Subcutaneous abdominal adipose tissue (tissue), 5 donors: ENCODE measurements around the gene PCSK6.
"Not testable (repeated sequence)": the region's sequence is repeated elsewhere in the genome, so short reads cannot be mapped to it uniquely, and the experiment has no call there.

ENCODE experiments used
- H3K27ac ChIP-seq: one replicate; pipeline ENCODE4 v1.7.0; 2013; ENCODE audit warnings: low read depth, mild to moderate bottlenecking, inconsistent platforms, low read length, moderate library complexity
- H3K27me3 ChIP-seq, 5 donors: one replicate each; pipeline ENCODE4 v1.7.0; 2013; ENCODE audit warnings: low read length in 5 of 5, inconsistent platforms in 1 of 5; ENCODE audit not compliant: control insufficient read depth in 5 of 5, insufficient read depth in 4 of 5
- H3K36me3 ChIP-seq, 5 donors: one replicate each; pipeline ENCODE4 v1.7.0; 2013; ENCODE audit warnings: low read length in 5 of 5; ENCODE audit not compliant: control insufficient read depth in 5 of 5, insufficient read depth in 5 of 5
- H3K4me1 ChIP-seq, 5 donors: one replicate each; pipeline ENCODE4 v1.7.0; 2013; ENCODE audit warnings: low read length in 5 of 5, mild to moderate bottlenecking in 3 of 5, moderate library complexity in 1 of 5; ENCODE audit not compliant: control insufficient read depth in 5 of 5, insufficient read depth in 5 of 5
- H3K4me3 ChIP-seq, 5 donors: one replicate each; pipeline ENCODE4 v1.7.0; 2013; ENCODE audit warnings: low read length in 5 of 5, low read depth in 1 of 5
- H3K9ac ChIP-seq, 5 donors: one replicate each; pipeline ENCODE4 v1.7.0; 2013; ENCODE audit warnings: low read length in 5 of 5, mild to moderate bottlenecking in 4 of 5, moderate library complexity in 3 of 5
- H3K9me3 ChIP-seq, 5 donors: one replicate each; pipeline ENCODE4 v1.7.0; 2013; ENCODE audit warnings: low read length in 5 of 5; ENCODE audit not compliant: control insufficient read depth in 5 of 5
- donor health status: healthy.
- donor health status: healthy.
- donor health status: healthy.
- donor health status: healthy.
- donor health status: healthy.

PCSK6 gene

DNA sequence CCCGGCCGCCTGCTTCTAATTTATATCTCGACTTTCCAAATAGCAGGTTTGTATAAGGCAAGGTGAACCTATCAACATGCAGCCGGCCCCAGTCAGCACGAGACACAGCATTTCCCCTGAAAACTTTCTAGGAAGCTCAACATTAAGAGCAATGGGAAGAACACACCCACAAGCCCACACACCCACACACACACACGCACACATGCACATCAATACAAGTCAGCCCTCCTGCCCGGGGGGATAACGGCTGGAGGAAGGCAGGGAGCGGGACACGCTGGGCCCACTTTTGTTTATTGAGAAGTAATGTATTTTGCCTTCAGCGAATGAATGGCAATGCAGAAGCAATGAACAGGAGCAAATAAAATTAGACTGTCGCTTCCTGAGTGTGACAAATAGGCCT is 83.5 kb downstream of the PCSK6 start:
- H3K9me3 ChIP-seq = peaks cover 0 to 4% (median 0%) of the 10 kb centered on the region in 5 donors

DNA sequence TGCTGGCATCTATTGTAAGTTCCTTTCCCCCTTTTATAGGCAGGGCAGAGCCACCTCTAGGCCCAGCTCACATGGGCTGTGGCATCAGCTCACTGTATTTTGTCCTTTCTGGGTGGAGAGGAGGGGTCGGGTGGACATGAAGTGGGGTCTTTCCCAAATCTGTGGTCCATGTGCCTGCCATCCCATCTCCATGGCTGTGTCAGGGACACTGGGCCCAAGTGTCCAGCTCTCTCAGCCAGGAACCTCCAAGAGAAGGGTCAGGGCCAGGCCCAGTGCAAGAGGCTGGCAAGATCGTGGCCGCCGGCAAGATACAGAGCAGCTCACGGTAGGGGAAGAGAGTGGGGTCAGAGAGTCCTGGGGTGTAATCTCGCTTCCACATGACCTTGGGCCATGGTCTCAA is 85.3 kb downstream of the PCSK6 start:
- H3K27me3 ChIP-seq = peaks cover 0 to 4% (median 0%) of the 10 kb centered on the region in 5 donors
- H3K27ac ChIP-seq = no peak overlapping the region
- H3K4me1 ChIP-seq = no peaks in the 10 kb centered on the region
- no peak overlapping the region for H3K4me3 ChIP-seq
- peaks cover 0 to 4% (median 0%) of the 10 kb centered on the region in 5 donors for H3K9me3 ChIP-seq
- H3K36me3 ChIP-seq = no peaks in the 10 kb centered on the region
- no peak overlapping the region for H3K9ac ChIP-seq

More for the DNA sequence above, 83.5 kb downstream of the PCSK6 start:
- H3K27ac ChIP-seq = no peak overlapping the region
- no peaks in the 10 kb centered on the region for H3K27me3 ChIP-seq
- no peaks in the 10 kb centered on the region for H3K36me3 ChIP-seq
- H3K9ac ChIP-seq = no peak overlapping the region
- no peak overlapping the region for H3K4me3 ChIP-seq
- H3K4me1 ChIP-seq = no peaks in the 10 kb centered on the region

DNA sequence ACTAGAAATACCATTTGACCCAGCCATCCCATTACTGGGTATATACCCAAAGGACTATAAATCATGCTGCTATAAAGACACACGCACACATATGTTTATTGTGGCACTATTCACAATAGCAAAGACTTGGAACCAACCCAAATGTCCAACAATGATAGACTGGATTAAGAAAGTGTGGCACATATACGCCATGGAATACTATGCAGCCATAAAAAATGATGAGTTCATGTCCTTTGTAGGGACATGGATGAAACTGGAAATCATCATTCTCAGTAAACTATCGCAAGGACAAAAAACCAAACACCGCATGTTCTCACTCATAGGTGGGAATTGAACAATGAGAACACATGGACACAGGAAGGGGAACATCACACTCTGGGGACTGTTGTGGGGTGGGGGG is 86.6 kb downstream of the PCSK6 start:
- H3K36me3 ChIP-seq, H3K9ac ChIP-seq, H3K27me3 ChIP-seq, H3K27ac ChIP-seq, H3K4me1 ChIP-seq, H3K9me3 ChIP-seq, H3K4me3 ChIP-seq: not testable (repeated sequence)

DNA sequence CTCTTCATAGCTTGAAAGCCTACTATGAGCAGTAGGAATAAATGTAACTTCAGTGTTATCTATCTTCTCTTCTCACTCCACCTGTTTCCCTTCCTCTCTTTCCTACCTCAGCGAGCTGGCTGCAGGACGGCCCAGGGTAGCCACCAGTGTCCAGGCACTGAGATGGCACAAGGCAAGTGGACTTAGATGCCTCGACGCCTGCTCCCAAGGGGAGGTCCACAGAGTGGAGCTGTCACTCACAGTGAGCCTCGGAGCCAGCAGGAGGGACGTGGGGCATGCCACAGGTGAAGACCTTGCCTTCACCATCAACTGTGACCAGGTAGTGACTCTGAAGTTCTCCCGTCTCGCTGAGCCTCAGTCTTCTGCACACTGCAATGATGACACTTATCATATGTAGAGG is 88.2 kb downstream of the PCSK6 start:
- no peak overlapping the region for H3K27ac ChIP-seq
- no peak overlapping the region for H3K4me3 ChIP-seq
- H3K9me3 ChIP-seq = peaks cover 0 to 4% (median 0%) of the 10 kb centered on the region in 5 donors
- H3K27me3 ChIP-seq = peaks cover 0 to 6% (median 4%) of the 10 kb centered on the region in 5 donors
- H3K36me3 ChIP-seq = no peaks in the 10 kb centered on the region
- H3K4me1 ChIP-seq = no peaks in the 10 kb centered on the region
- H3K9ac ChIP-seq = no peak overlapping the region

DNA sequence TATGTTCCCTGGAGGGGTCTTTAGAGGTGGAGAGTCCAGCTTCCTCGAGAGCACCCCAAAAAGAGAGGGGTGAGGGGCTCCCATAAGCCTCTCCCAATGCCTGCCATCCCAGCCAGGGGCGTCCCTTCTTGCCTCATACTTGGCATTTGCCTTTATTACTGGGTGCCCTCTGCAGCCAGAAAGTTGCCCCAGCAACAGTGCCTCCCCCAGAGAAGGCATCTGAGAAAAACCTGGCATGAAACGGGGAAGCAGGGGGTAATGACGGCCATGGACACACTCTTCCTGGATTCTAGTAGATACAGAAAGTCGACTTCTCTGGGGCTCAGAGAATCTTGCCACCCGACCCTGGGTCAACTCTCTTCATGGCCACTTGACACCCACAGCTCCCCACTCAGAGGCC is 90.1 kb downstream of the PCSK6 start:
- Histone ChIP-seq H3K27ac (no peak overlapping the region), H3K27me3 (peaks cover 0 to 6% (median 4%) of the 10 kb centered on the region in 5 donors), H3K4me1 (no peaks in the 10 kb centered on the region), H3K9me3 (peaks cover 0 to 4% (median 0%) of the 10 kb centered on the region in 5 donors), H3K36me3 (no peaks in the 10 kb centered on the region), H3K4me3 (no peak overlapping the region), H3K9ac (no peak overlapping the region)

DNA sequence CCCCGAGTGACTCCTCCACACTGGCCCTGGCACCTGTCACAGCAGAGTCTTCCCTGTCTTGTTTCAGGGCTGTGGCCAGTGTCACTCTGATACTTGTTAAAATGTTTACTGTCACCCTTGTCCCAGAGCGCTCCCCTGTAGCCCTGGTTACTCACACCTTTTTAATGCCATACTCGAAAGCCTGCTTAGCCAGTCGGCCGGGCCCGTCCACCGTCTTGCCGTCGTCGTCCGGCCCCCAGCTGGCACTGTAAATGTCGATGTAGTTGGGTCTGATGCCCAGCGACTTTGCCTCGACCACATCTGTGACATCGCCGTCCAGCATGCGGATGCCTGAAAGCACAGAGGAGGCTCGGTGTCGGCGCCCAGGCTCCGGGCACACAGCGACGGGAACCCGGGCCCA is 91.3 kb downstream of the PCSK6 start:
- H3K27me3 ChIP-seq = peaks cover 0 to 6% (median 4%) of the 10 kb centered on the region in 5 donors
- H3K9ac ChIP-seq = no peak overlapping the region
- no peaks in the 10 kb centered on the region for H3K36me3 ChIP-seq
- H3K4me1 ChIP-seq = no peaks in the 10 kb centered on the region
- H3K4me3 ChIP-seq = no peak overlapping the region
- no peak overlapping the region for H3K27ac ChIP-seq
- H3K9me3 ChIP-seq = peaks cover 0 to 4% (median 0%) of the 10 kb centered on the region in 5 donors

DNA sequence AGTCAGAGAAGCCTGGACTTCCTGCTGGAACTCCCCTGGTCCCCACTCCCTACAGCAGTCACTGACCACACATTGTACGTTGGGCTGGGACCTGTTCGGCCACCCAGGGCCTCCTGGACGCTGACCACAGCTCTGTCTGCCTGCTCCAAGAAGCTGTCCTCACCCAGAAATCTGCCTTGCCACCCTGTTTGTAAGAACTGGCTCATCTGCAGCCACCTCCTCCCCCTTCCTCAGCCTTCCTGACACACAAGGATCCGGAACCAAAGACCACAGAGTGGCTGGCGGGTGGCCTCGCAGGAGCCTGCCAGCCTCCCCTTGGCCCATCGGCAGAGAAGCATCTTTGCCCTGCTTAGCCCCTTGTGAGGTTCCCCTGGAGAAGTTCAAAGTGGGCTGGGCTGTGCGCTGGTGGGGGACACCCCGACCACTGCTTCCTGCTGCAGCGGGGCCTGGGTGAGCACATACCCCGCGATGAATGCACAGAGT is 91.9 kb downstream of the PCSK6 start:
- Histone ChIP-seq H3K4me3 (no peak overlapping the region), H3K27me3 (peaks cover 0 to 6% (median 4%) of the 10 kb centered on the region in 5 donors), H3K9me3 (peaks cover 0 to 4% (median 0%) of the 10 kb centered on the region in 5 donors), H3K9ac (no peak overlapping the region), H3K36me3 (no peaks in the 10 kb centered on the region), H3K4me1 (no peaks in the 10 kb centered on the region), H3K27ac (no peak overlapping the region)

DNA sequence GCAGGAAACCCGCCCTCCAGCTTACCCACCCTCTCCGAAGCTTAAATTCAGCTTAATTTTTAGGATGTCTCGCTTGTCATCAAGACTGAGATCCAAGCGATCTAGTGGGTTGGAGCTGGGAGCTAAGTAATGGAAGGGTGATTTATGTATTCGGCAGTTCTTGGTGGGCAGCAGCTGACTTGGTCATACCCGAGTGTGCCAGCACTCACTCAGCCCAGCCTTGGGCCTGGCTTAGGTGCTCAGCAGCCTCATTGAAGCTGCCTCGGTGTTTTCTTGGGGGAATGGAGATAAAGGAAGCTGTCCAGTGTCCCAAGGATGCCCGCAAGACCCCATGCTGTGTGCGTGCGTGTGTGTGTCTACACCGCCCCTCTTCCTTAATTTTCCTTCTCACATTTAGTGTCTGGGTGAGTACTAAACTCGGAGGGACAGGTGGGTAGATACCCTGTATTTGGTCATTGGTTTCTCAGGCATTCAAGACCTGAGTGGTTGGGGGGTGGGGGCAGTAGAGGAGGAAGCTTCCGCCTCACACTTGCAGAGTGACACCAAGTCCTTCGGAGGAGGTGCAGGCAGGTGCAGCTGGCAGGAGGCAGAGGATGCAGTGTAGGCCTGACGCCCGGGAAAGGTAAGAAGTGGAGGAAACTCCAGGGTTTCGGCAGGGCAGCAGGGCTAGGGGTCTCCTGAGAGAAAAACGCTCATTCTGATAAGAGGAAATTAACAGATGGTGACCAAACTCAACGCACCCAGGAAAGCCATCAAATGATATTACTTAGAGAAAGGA is 92.8 kb downstream of the PCSK6 start:
- peaks cover 0 to 6% (median 4%) of the 10 kb centered on the region in 5 donors for H3K27me3 ChIP-seq
- no peak overlapping the region for H3K9ac ChIP-seq
- H3K9me3 ChIP-seq = peaks cover 0 to 4% (median 0%) of the 10 kb centered on the region in 5 donors
- H3K4me3 ChIP-seq = no peak overlapping the region
- no peak overlapping the region for H3K27ac ChIP-seq
- no peaks in the 10 kb centered on the region for H3K36me3 ChIP-seq
- H3K4me1 ChIP-seq = no peaks in the 10 kb centered on the region

DNA sequence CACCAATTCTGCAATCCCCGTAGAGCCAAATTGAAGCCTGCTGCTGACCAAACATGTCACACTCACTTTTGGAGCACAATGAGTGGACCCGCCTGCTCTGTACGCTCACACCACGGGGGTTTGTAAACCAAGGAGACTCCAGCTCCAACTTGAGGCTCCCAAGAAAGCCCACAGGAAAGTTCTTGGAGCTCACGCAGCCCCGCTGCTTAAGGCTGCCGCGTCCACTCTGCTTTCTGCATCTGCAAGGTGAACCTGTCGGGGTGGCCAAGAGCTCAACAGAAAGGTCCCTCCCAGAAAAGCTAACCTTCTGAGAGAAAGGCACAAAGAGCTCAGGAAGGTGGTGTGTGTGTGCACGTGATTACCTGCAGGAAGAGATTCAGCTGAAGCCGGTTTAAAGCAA is 94.9 kb downstream of the PCSK6 start:
- no peak overlapping the region for H3K27ac ChIP-seq
- no peaks in the 10 kb centered on the region for H3K36me3 ChIP-seq
- no peak overlapping the region for H3K9ac ChIP-seq
- H3K4me3 ChIP-seq = no peak overlapping the region
- H3K9me3 ChIP-seq = no peaks in the 10 kb centered on the region
- no peaks in the 10 kb centered on the region for H3K4me1 ChIP-seq
- peaks cover 0 to 10% (median 4%) of the 10 kb centered on the region in 5 donors for H3K27me3 ChIP-seq

DNA sequence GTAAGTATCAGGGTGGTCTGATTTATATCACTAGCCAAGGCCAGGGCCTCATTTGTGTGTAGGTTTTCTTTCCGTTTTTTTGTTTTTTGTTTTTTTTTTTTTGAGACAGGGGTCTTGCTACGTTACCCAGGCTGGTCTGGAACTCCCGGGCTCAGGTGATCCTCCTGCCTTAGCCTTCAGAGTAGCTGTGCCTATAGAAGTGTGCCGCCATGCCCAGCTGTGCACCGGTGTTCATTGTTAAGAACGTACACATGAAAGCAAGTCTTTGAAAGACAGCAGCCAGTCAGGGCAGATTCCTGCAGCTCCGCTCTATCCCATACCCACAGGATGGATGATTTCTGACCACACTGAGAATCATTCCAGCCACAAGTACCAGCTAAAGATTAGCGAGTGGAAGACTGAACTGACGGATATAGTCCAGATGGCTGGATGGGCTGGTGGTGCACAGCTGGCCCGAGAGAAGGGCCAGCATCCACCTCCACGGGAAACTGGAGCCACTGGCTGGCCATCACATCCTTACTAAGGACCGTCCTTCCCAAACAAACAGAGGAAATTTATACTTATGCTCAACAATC is 95.4 kb downstream of the PCSK6 start:
- H3K27me3 ChIP-seq = peaks cover 0 to 10% (median 2%) of the 10 kb centered on the region in 5 donors

More for the DNA sequence above, 95.4 kb downstream of the PCSK6 start:
- H3K9me3 ChIP-seq = no peaks in the 10 kb centered on the region
- H3K27ac ChIP-seq = no peak overlapping the region
- no peak overlapping the region for H3K4me3 ChIP-seq
- no peaks in the 10 kb centered on the region for H3K4me1 ChIP-seq
- no peaks in the 10 kb centered on the region for H3K36me3 ChIP-seq
- H3K9ac ChIP-seq = no peak overlapping the region
